ENCODE measurements around the gene CEP104.

CEP104 gene

GRCh38 chr1:3776231-3776961 lies 80.6 kb downstream of the CEP104 start:
- DNase-seq, result no peak

GRCh38 chr1:3775490-3776230 lies 81.4 kb downstream of the CEP104 start:
- peak; percentile 40 for DNase-seq

- DNase-seq, result no peak
Measured at GRCh38 chr1:3774946-3775489, 82.0 kb downstream of the CEP104 start.

- no peak for DNase-seq
Measured at GRCh38 chr1:3774276-3774945, 82.6 kb downstream of the CEP104 start.

GRCh38 chr1:3773572-3774275 lies 83.3 kb downstream of the CEP104 start:
- no peak for DNase-seq

GRCh38 chr1:3772715-3773571 lies 84.1 kb downstream of the CEP104 start, which contains the start of gene SMIM1:
SMIM1 (plus strand) TSS chr1:3772749; CDS start chr1:3775374, 2,625 bp downstream.
- no peak for DNase-seq

GRCh38 chr1:3772027-3772714 lies 84.8 kb downstream of the CEP104 start:
- no peak for DNase-seq

- DNase-seq, result no peak
Measured at GRCh38 chr1:3771108-3772026, 85.6 kb downstream of the CEP104 start.

- DNase-seq, result no peak
Measured at GRCh38 chr1:3770047-3770765, 86.8 kb downstream of the CEP104 start.

GRCh38 chr1:3768811-3769390 lies 88.1 kb downstream of the CEP104 start:
- DNase-seq, result no peak

GRCh38 chr1:3767328-3767925 lies 89.6 kb downstream of the CEP104 start:
- DNase-seq, result no peak

- DNase-seq, result no peak
Measured at GRCh38 chr1:3763351-3764125, 93.5 kb downstream of the CEP104 start.

GRCh38 chr1:3762873-3763228 lies 94.2 kb downstream of the CEP104 start:
- DNase-seq, result no peak

- no peak for DNase-seq
Measured at GRCh38 chr1:3762151-3762872, 94.7 kb downstream of the CEP104 start.

All from NCI-H1694 treated with DMSO at 0.1 percent for 48 hours (cell line).